EH (cell line): Measurements from ENCODE around the gene PFDN1.

Source experiments
- DNase-seq: peaks from one replicate; pipeline ENCODE4 v3.0.0-alpha.2; 2015; ENCODE audit warnings: low read depth

The PFDN1 gene

DNA sequence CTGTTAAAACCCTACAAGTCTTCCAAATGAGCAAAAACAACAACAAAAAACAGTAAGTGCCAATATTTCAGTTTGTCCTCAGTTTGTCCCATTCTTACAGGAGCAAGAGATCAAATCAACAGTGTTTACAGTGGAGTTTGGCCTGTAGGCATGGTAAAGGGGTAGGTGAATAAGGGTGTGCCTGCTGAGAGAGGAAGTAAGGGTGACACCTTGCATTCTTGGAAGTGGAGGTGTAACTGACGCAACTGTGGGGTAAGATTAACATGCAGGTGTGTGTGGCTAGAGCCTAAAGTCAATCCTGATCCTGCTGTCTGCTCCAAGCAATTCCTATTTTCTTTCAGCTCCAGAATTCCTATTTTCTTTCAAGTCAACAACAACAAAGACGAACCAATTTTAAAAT is 43.4 kb downstream of the PFDN1 start:
- DNase-seq, result no peak

DNA sequence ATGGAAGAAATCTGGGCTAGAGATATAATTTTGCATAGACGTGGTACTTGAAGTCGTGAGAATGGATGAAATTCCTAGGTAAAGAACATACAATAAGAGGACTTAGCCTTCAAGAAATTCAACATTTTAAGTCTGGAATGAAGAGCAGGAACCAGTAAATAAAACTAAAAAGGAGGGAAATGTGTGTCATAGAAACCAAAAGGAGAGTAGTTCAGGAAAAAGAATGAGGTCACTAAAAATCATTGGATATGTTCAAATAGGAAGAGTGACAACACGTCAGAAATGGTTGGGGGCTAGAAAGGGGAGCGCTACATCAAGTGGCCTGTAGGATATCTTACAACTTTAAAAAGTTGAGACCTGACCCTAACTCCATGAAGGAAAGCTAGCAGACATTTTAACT is 44.0 kb downstream of the PFDN1 start:
- no peak for DNase-seq

DNA sequence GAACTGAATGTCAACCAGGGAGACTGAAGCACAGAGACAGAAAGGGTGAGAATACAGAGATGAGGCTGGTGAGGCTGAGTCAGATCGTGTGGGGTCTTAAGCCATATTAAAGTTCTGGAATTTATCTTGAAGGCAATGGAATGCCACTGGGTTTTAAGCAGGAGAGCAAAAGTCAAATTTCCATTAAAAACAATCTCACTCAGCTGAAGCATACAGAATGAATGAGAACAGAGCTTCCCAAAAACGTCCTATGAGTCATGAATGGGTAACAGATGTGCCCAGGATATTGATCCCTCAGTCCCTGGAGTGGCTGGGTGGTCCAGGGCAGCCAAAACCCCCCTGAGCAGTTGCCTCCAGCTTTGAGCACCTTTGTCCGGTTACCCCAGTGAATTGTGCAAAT is 44.9 kb downstream of the PFDN1 start:
- DNase-seq, result peak; percentile 86

DNA sequence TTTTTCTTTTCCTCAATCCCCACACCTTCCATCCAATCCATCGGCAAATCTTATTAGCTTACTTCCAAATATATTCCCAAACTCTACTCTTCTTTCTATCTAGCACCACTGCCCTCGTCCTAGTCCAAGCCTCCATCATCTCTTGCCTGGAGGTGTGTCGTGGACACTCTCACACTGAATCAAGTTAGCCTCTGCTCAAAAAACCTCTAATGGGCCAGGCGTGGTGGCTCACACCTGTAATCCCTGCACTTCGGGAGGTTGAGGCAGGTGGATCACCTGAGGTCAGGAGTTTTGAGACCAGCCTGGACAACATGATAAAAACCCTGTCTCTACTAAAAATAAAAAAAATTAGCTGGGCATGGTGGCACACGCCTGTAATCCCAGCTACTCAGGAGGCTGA is 46.2 kb downstream of the PFDN1 start:
- no peak for DNase-seq

DNA sequence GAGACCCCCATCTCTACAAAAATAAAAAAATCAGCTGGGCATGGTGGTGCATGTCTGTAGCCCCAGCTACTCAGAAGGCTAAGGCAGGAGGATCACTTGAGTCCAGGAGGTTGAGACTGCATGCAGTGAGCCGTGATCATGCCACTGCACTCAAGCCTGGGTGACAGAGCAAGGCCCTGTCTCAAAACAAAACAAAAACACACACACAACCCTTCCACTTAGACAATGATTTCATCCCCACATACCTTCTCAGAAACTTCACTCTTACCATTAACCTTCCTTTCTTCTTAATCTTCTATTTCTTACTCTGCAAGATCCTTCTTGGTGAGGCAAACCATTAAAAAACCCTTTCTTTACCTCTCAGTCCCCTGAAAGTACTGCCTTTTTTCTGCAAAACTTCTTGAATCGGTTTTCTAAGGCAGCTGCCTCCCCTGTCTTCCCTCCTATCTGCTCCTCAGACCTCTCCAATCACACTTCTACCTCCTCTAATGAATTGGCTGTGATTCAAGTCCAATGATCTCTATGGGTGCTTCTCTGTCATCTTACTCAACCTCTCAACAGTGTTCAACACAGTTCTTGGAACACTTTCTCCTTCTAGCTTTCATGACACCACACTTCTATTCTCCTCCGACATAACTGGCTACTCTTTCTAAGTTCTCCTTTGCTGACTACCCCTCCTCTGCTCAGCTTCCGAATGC is 47.3 kb downstream of the PFDN1 start:
- no peak for DNase-seq

DNA sequence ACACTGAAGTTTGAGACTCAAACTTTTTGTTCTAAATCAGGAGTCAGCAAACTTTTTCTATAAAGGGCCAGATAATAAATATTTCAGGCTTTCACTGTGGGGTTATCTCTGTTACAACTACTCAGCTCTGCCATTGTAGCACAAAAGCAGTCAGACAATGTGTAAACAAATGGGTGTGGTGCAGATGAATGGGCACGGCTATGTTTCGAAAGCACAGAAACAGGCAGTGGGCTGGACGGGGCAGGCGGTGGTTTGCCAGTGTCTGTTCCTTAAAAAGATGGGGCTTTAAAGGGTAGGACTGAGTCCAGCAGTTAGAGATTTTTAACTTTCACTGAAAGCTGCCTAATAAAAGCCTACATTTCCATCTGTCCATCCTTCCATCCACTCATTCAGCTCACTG is 48.9 kb downstream of the PFDN1 start:
- peak; percentile 21 for DNase-seq

DNA sequence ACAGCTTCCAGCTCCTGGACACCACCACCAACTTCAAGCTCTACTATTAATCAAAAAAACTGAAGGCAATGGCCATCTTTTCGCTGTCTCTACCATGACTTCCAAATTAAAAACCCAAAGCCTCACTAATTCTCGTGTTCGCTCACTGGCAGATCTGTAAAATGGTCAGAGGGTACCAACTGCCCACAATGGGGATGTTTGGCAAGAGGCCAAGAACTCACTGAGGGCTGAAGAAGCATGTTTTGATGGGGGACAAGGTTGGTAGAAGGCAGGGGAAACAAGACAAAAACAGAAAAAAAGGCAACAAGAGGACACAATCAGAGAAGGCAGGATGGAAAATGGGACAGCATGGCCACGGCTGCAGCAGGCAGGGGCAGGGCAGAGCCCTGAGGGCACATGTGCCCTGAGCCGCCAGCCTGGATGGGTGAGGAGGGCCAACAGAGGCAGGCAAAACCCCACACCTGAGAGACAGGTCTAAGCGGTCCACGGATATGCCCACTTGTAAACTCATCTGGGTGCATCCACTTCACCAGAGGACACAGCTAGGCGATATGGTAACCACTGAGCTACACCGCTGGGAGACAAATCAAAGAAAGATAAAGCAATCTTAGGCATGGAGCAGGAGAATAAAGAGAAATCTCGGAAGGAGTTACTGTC is 50.3 kb downstream of the PFDN1 start:
- no peak for DNase-seq

DNA sequence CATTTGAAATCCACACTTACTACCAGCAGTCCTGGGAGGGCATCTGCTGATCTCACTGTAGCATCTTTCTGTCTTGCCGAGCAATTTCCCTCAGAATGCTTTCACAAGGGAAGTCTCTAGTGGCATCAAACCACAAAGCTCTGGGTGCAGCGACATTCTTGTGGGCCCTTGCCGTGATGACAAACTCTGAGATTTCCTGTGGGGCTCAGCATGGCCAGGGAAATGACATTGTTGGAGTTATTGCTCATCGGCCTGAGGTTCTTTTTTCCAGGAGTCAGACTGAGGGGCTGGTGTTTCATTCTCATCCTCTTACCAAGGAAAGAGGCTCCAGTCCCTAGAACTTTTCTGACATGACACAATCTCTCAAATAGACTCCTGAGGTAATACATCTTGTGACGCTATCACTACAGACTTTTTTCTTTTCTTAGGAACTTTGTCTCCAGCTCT is 51.4 kb downstream of the PFDN1 start:
- peak; percentile 100 for DNase-seq

DNA sequence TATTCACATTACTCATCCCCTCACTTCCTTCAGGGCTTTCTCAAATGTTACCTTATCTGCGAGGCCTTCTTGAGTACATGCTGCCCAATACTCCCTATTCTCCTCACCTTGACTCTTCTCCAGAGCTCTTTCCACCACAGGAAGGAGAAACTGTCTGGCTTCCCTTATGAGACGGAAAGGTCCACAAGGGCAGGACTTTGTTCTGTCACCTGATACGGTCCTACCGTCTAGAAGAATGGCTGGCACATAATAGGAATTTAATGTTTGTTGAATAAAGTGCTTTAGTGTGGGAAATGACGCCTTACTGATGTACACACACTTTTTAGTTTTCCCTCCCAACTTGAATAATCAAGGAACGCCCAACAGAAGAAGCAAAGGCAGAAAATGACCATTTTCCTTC is 52.5 kb downstream of the PFDN1 start:
- no peak for DNase-seq

DNA sequence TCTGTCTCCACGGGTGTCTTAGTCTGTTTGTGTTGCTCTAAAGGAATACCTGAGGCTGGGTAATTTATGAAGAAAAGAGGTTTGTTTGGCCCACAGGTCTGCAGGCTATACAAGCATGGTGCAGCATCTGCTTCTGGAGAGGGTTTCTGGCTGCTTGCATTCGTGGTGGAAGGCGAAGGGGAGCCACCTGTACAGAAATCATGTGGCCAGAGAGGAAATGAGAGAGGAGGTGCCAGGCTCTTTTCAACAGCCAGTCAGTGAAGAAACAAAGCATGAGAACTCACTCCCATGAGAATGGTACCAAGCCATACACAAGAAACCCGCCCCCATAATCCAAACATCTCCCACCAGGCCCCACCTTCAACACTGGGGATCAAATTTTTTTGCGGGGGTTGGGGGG is 53.4 kb downstream of the PFDN1 start:
- no peak for DNase-seq

DNA sequence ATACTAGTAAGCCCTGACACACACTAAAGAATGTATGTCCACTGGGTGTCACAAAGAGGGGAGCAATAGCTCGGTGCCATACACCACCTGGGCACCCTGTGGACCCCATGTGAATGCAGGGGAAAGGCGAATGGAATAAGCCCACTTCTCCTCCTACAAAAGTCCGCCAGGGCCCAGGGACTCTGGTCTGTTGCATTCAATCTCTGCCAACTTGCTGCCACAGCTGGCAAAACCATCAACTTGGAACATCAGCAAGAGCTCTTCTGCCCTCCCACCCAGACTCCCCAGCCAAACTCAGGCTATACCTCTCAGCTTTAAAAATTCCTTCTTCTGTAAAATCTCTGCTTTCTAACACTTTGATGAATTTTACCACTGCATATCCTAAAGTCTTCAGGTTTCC is 54.5 kb downstream of the PFDN1 start:
- no peak for DNase-seq

DNA sequence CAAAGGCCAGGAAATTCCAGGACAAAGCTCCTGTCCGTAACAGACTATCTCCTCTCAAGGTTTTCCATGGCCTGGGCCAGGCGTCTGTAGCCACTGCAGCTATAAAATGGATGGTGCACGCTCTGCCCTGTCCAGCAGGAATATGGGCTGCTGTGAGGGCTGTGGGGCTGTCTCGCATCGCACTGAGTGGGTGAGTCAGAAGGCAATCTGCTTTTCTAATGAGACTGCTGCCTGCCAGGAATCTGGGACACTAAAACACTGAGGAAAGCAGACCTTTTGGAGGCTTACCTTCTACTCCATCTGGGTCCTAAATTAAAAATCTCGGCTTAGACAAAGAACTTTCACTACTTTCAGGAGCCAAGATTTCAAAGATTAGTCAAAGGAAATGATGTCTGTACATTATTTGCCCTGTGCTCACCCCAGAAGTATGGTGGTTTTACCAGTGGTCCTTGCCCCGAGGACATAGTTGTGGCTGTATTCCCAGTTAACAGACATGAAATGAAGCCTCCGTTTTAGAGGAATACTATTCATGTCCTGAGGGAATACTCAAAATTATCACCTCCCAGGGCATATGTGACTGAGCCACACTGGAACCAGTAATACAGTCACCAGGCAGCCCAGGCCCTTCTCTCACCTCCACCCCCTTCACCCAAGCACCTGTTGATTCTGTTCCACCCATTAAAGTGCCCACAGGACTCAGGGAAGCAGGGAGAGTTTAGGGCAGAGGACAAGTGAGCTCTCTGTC is 56.4 kb downstream of the PFDN1 start:
- DNase-seq, result peak; percentile 93

DNA sequence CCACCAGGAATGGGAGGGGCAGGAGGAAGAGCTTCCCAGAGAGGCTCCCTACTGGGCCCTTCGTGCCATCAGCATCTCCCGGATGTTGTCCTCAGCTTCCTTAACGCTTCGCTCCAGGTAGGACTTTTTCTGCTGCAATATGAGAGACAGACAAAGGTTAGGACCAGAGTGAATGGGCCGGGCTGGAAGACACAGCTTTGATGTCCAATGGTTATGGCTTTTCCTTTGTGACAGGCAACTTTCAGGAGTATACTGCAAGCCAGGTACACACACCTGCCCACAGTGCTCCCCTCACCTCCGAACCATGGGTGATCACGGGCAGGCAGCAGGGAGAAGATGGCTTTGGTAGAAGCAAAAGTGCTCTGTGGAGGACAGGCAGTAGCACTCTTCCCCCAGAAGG is 57.0 kb downstream of the PFDN1 start:
- no peak for DNase-seq

DNA sequence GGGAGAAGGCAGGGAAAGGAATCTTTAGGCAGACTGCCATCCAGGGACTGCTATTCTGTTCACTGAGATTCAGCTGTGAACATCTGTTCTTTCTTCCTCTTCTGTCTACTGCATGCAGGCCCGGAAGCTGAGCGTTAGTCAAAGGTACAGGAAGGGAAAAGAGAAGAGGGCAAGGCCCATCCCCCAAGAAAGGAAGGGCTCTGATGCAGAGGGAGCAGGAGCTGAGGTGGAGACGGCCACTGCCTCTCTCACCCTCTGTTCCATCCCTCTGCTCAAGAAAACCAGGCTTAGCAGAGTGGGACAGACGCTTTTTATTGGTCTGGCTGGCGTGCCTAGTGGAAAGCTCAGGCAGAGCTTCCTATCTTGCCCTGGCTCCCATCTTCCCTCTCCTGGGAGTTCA is 57.6 kb downstream of the PFDN1 start:
- DNase-seq, result peak; percentile 24

DNA sequence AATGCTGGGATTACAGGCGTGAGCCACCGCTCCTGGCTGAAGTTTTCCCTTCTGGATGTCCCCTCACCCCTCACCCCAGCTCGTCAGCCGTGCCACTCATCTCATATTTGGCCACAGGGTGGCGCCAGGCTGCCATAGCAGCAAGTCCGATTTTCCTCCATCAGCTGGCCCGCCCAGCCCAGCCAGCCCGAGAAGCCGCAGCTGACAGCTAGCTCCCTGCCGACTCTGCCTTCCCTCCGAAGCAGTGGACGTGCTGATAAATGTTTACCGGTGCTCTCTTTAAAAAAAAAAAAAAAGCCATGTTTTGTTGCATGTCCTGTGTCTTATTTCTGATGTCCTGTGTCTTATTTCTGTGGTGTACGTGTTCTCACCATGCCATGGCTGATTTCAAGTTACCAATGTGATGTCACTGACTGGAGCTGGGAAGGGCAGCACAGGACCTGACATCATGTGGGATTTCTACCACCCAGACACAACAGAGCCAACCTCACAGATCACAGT is 58.3 kb downstream of the PFDN1 start:
- peak; percentile 90 for DNase-seq

DNA sequence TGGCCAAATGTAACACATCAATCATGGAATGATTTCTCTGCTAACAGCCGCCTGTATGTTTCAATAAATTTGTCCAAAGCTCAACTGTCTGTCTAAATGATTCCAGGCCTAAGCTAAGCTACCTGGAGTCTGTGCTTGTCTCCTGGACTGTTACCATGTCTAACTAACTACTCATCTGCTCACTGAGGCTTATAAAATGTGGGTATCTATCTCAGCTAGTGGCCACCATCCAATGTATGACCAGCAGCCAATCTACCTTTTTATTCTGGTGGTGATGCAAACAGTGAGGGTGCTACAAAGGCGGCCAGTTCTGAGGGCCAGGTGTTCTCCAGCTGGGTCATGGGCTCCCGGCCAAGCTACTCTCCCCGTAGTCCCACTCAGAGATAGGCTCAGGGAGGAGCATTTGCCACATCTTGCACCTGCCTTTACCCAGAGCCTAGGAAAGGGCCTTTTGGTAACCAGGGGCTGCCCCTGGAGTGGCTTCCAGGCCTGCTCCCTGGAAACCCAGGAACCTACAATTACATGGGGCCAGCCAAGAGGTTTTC is 59.1 kb downstream of the PFDN1 start:
- no peak for DNase-seq

DNA sequence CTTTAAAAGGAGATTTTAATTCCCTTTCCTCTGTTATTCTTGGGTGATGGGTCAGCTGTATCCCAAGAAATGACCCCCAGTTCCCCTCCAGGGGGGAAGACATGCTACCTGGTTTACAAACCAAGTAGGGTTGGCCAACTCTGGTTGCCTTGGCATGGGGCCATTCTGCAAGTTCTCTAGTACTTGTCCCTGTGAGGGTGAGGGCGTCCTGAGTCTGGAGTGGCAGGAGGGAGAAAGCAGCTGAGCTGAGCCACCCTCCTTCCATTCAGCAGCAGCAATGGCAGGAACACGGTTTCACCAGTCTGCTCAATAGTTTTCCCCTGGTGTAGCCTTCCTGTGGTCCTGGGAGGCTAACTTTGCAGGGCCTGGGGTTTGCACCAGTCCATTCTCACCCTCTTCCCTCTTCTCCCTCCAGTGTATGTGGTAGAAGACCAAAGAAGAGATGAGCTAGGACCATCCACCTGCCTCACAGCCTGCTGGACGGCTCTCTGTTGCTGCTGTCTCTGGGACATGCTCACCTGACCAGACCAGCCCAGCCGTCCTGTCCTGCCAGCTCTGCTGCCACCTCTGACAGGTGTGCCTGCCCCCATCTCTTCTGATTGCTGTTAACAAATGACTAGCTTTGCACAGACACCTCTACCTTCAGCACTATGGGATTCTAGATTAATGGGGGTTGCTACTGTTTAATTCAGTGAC is 59.9 kb downstream of the PFDN1 start:
- no peak for DNase-seq

DNA sequence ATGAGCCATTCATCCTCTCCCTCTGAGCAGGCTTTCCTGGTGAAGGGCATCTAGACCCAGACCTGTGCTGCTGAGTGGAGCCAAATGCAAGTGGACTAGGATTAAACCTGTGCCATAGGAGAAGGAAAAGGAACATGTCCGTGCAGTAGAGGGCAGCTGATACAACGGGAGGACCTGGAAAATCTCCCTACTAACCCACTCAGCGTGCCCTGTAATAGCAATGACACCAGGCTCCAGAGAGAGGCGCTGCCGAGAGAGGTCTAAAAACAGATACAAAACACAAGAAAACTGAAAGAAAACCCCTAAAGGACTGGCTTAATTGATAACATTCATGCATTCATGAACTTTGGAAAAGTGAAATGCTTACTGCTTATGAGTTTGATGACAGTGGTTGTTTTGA is 60.8 kb downstream of the PFDN1 start:
- no peak for DNase-seq

DNA sequence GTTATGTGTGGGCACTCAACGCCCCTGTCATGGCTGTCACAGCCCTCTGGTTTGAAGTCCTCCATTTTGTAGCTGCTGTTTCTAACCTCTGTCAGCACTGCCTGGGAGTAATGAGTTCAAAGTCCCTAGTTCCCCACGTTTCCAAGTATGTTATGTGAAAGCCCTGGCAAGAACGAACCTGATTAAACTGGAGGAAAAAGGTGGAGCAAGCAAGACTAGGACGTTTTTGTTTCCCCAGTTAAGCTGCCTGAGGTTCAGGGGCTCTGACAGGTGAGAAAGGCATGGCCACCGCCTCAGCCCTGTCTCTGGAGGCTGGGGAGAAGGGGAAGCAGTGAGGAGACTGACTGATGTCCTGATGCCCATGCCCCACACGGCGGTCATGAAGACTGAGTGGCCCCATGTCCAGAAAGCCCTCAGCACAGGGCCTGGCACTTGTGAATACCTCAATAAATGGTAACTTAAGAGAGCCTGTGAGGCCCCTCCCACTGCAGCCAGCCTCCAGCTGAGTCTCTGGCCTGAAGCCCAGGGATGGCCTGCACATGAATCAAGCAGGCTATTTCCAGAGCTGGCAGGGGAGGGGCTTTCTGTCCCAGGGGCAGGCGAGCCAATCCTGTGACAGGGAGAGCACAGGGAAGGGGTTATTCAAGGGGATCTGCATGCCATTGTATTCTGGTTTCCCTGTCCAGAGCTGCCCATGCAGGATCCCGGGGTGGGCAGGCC is 61.8 kb downstream of the PFDN1 start:
- DNase-seq, result peak; percentile 97

DNA sequence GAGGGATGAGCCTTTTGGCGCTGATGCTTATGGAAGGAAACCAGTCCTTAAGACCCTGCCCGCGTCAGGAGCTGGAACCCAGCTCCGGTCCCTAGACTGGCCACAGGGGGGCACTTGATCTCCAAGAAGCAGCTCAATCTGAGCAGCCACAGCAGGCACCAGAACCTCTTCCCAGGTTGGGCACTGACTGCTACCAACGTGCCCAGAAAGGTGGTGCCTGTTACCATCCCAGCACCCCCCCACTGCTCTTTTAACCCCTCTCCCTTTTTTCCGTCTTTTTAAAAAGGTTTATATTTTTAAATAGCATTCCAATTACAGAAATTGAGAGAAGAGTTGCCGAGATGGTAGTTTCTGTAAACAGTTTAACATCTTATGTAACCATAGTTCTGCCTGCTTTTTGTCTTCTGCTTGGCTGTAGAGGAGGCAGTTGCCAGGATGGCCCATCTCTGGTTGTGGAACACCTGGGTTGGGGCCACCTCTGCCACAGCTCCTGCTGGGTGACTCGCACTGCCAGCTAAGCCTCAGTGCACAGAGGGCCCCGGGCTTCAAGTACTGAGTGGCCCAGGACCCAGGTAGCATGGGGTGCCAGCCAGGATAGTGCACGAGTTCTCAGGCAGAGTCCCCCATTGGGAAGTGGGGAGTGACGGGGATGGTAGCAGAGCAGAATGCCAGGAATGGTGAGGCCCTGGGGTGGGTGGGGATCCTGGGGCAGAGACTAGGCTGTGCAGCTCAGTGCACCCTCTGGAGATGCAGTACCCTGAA is 62.8 kb downstream of the PFDN1 start:
- peak; percentile 68 for DNase-seq

DNA sequence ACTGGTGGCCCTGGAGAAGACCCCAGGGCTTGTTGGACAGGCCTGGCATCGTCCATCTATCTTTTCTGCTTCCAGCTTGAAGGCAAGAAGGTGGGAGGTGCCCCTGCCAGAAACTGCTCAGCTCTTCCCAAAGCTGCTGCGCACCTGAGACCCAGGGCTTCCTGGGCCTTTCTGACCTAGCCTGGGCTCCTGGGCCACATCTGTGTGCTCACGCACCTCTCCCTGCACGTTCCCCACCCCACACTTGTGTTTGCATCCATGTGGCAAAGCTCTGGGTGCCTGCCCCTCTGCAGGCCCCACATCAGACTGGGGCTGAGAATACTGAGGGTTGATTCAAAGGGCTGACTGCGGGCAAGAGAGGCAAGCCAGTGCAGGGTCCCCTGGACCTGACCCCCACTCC is 63.4 kb downstream of the PFDN1 start:
- no peak for DNase-seq
